AG04449 (cell line): ENCODE measurements around the gene RPS6KA3.

Experiments
- CTCF ChIA-PET: fragments of 350-600 bp; formaldehyde crosslinking; extraction: SDS; loops from one replicate; lab custom pipeline; 2021; ENCODE audit warnings: antibody characterized with exemption; lab: Yijun Ruan, JAX
- POLR2A ChIA-PET: fragments of 400-600, 350-600 bp; formaldehyde crosslinking; extraction: SDS; loops from one replicate; lab custom pipeline; 2020; ENCODE audit warnings: antibody characterized with exemption, inconsistent platforms; lab: Yijun Ruan, JAX
- DNase-seq: peaks from one replicate; pipeline ENCODE4 v3.0.0-alpha.2; 2010; ENCODE audit warnings: low read depth, low spot score
- H3K4me3 ChIP-seq: 2 replicates; pipeline ENCODE4 v1.5.1; 2011; ENCODE audit warnings: low read depth, mild to moderate bottlenecking, control low read depth, low read length
- CTCF ChIP-seq: IDR thresholded peaks from one replicate; pipeline ENCODE4 v1.5.1; 2011; ENCODE audit warnings: mild to moderate bottlenecking, moderate library complexity, low read length, control low read depth, inconsistent platforms; ENCODE audit not compliant: insufficient read depth; ENCODE audit errors: missing control alignments

Gene RPS6KA3

GRCh38 chrX:20306668-20307067 lies 40.0 kb upstream of the RPS6KA3 start:
- no peak overlapping the region for H3K4me3 ChIP-seq
- ChIA-PET CTCF (no interaction called here), POLR2A (no interaction called here)
- no peak for DNase-seq
- no peak for TF ChIP-seq CTCF

GRCh38 chrX:20300822-20301221 lies 34.1 kb upstream of the RPS6KA3 start:
- POLR2A ChIA-PET = no interaction called here

GRCh38 chrX:20294957-20295356 lies 28.2 kb upstream of the RPS6KA3 start:
- POLR2A ChIA-PET = no interaction called here
- no peak for TF ChIP-seq CTCF
- H3K4me3 ChIP-seq = no peak overlapping the region
- DNase-seq = no peak
- CTCF ChIA-PET = no interaction called here

More at GRCh38 chrX:20300822-20301221, 34.1 kb upstream of the RPS6KA3 start:
- TF ChIP-seq CTCF = no peak
- DNase-seq = no peak
- CTCF ChIA-PET = no interaction called here
- H3K4me3 ChIP-seq = no peak overlapping the region

GRCh38 chrX:20294284-20294683 lies 27.6 kb upstream of the RPS6KA3 start:
- H3K4me3 ChIP-seq = no peak overlapping the region
- CTCF ChIA-PET = no interaction called here
- POLR2A ChIA-PET = no interaction called here
- no peak for TF ChIP-seq CTCF
- no peak for DNase-seq

GRCh38 chrX:20285511-20285910 lies 18.8 kb upstream of the RPS6KA3 start:
- no peak for TF ChIP-seq CTCF
- H3K4me3 ChIP-seq = no peak overlapping the region
- ChIA-PET CTCF (no interaction called here), POLR2A (no interaction called here)
- DNase-seq = no peak

- H3K4me3 ChIP-seq = no peak overlapping the region
- no peak for DNase-seq
- POLR2A ChIA-PET = no interaction called here
- CTCF ChIA-PET = no interaction called here
- TF ChIP-seq CTCF = no peak
Measured at GRCh38 chrX:20284992-20285391, 18.3 kb upstream of the RPS6KA3 start.
